CD14-positive monocyte (primary cell): ENCODE results near the gene CACHD1. TPM values are rescaled to one million over a fixed set of nuclear protein-coding genes. Genes with fewer than 3 reads are reported as not detected.

ENCODE experiments used
- DNase-seq, 3 donors: peaks; one replicate each; pipeline ENCODE4 v3.0.0-alpha.2; 2011 to 2022
- H2AFZ ChIP-seq: 2 replicates; pipeline ENCODE4 v1.6.0; 2012; ENCODE audit warnings: mild to moderate bottlenecking, low read depth, low read length, inconsistent platforms; ENCODE audit not compliant: insufficient read depth, poor library complexity, severe bottlenecking
- H3K27ac ChIP-seq, 2 donors: 1 replicate in 1 of 2; 2 replicates in 1 of 2; pipeline ENCODE4 v1.5.1; 2012 to 2013; ENCODE audit warnings: low read length in 2 of 2, control low read depth in 1 of 2, inconsistent platforms in 1 of 2, low read depth in 1 of 2, mild to moderate bottlenecking in 1 of 2
- H3K27me3 ChIP-seq, 2 donors: one replicate each; pipeline versions ENCODE4 v1.6.0 to v1.6.1; 2011 to 2013; ENCODE audit warnings: low read length in 2 of 2; ENCODE audit not compliant: control insufficient read depth in 2 of 2, insufficient read depth in 2 of 2
- H3K36me3 ChIP-seq, 2 donors: replicated peaks in 1 of 2; 1 replicate in 1 of 2; 2 replicates in 1 of 2; pipeline versions ENCODE4 v1.5.1 to v1.6.1; 2012 to 2013; ENCODE audit warnings: low read length in 2 of 2, control low read depth in 1 of 2, inconsistent platforms in 1 of 2, mild to moderate bottlenecking in 1 of 2; ENCODE audit not compliant: insufficient read depth in 2 of 2, control insufficient read depth in 1 of 2
- H3K4me1 ChIP-seq, 2 donors: 1 replicate in 1 of 2; 2 replicates in 1 of 2; pipeline versions ENCODE4 v1.5.1 to v1.6.1; 2012 to 2013; ENCODE audit warnings: low read length in 2 of 2, control low read depth in 1 of 2, inconsistent platforms in 1 of 2, mild to moderate bottlenecking in 1 of 2, moderate library complexity in 1 of 2; ENCODE audit not compliant: insufficient read depth in 2 of 2, control insufficient read depth in 1 of 2
- H3K4me2 ChIP-seq: replicated peaks from 2 replicates; pipeline ENCODE3; 2012; ENCODE audit warnings: low read length, moderate library complexity, mild to moderate bottlenecking; ENCODE audit not compliant: poor library complexity, severe bottlenecking; ENCODE audit errors: extremely low read depth
- H3K4me3 ChIP-seq, 3 experiments: fragments of 200-600 bp in 1 of 3; sonication (generic) in 1 of 3; replicated peaks in 1 of 3; 1 replicate in 2 of 3; 2 replicates in 1 of 3; pipeline ENCODE4 v1.5.1; 2011 to 2013; ENCODE audit warnings: low read length in 3 of 3, mild to moderate bottlenecking in 3 of 3, control low read depth in 2 of 3, low read depth in 2 of 3, inconsistent platforms in 1 of 3, moderate library complexity in 1 of 3
- H3K79me2 ChIP-seq: 2 replicates; pipeline ENCODE4 v1.6.0; 2012; ENCODE audit warnings: mild to moderate bottlenecking, control low read depth, inconsistent platforms, low read length, moderate library complexity; ENCODE audit not compliant: insufficient read depth
- H3K9ac ChIP-seq: 2 replicates; pipeline ENCODE4 v1.6.0; 2017; ENCODE audit warnings: low read length, mild to moderate bottlenecking; ENCODE audit not compliant: insufficient read depth, poor library complexity, severe bottlenecking
- H3K9me3 ChIP-seq, 2 donors: replicated peaks in 1 of 2; 1 replicate in 1 of 2; 2 replicates in 1 of 2; pipeline versions ENCODE4 v1.5.1 to v1.6.1; 2012 to 2013; ENCODE audit warnings: low read length in 2 of 2, control low read depth in 1 of 2; ENCODE audit not compliant: control insufficient read depth in 1 of 2, insufficient read depth in 1 of 2
- H4K20me1 ChIP-seq: 2 replicates; pipeline ENCODE4 v1.6.0; 2012; ENCODE audit warnings: mild to moderate bottlenecking, low read length, control low read depth, moderate library complexity; ENCODE audit not compliant: insufficient read depth
- H3K27ac Mint-ChIP-seq, 7 donors: one replicate each; pipeline ENCODE4 v1.8.0; 2020; ENCODE audit warnings: mild to moderate bottlenecking in 7 of 7, mixed read lengths in 7 of 7, moderate library complexity in 6 of 7, inconsistent platforms in 2 of 7
- H3K27me3 Mint-ChIP-seq, 3 donors: one replicate each; pipeline ENCODE4 v1.8.0; 2021 to 2022; ENCODE audit warnings: low read depth in 3 of 3, mild to moderate bottlenecking in 3 of 3, mixed read lengths in 3 of 3, moderate library complexity in 3 of 3, inconsistent platforms in 1 of 3
- H3K36me3 Mint-ChIP-seq, 2 donors: one replicate each; pipeline ENCODE4 v1.8.0; 2020; ENCODE audit warnings: mixed read lengths in 2 of 2, inconsistent platforms in 1 of 2, mild to moderate bottlenecking in 1 of 2
- H3K4me1 Mint-ChIP-seq: one replicate; pipeline ENCODE4 v1.8.0; 2020; ENCODE audit warnings: mild to moderate bottlenecking, mixed read lengths
- H3K4me3 Mint-ChIP-seq, 2 donors: one replicate each; pipeline ENCODE4 v1.8.0; 2020; ENCODE audit warnings: mild to moderate bottlenecking in 2 of 2, mixed read lengths in 2 of 2, moderate library complexity in 1 of 2
- H3K9me3 Mint-ChIP-seq, 7 donors: one replicate each; pipeline ENCODE4 v1.8.0; 2020 to 2022; ENCODE audit warnings: mixed read lengths in 7 of 7, mild to moderate bottlenecking in 6 of 7, moderate library complexity in 6 of 7, inconsistent platforms in 2 of 7
- WGBS: methylation state at CpG from one replicate; pipeline ENCODE4 v1.1.5; 2013; ENCODE audit warnings: missing lambda C conversion rate; ENCODE audit not compliant: insufficient coverage; 5-methylcytosine and 5-hydroxymethylcytosine counted together
- intact Hi-C, 2 donors: fragments of 100-400 bp; cut with micrococcal nuclease; formaldehyde crosslinking; loops; one replicate each; pipeline versions ENCODE4 v1.15.0 to v1.15.1; 2023
- polyA plus RNA-seq, 3 donors: library from polyadenylated mRNA; depleted of rRNA in 1 of 3; unstranded in 2 of 3; stranded (reverse) in 1 of 3; fragments of 300-500 nt in 2 of 3; fragments of >200 nt in 1 of 3; fragmentation: Illumina TruSeq in 2 of 3; gene quantifications; 1 replicate in 2 of 3; 2 replicates in 1 of 3; pipeline ENCODE4 v1.2.3, GENCODE V29; 2012 to 2021
- TF ChIP-seq, protein P1 (sequence below): fragments of 200-600 bp; IDR thresholded peaks from one replicate; pipeline ENCODE4 v1.8.0; 2022; ENCODE audit warnings: antibody characterized with exemption, mild to moderate bottlenecking

The CACHD1 gene
- polyA plus RNA-seq, 3 donors: 0.12 TPM; not detected in 2

DNA sequence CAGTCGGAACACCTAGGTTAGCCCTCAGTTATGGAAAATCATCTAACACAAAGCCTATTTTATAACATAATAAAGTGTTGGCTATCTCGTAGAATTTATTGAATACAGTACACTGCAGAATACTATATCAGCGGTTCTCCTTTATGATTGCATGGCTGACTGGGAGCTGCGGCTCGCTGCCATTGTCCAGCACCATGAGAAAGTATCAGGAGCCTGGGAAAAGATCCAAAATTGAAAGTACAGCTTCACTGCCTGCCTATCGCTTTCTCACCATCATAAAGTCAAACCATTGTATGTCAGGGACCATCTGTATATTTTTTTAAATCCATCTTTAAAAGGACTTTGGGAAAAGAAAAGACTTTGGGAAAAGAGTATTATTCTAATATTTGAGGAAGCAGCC lies 163.0 kb downstream of the CACHD1 start:
- Histone ChIP-seq H3K4me3 (no peak overlapping the region), H3K4me1 (no peaks in the 10 kb centered on the region), H2AFZ (no peak overlapping the region), H3K9me3 (no peaks in the 10 kb centered on the region), H4K20me1 (no peaks in the 10 kb centered on the region), H3K27ac (no peak overlapping the region), H3K36me3 (no peaks in the 10 kb centered on the region), H3K27me3 (no peaks in the 10 kb centered on the region), H3K9ac (no peak overlapping the region), H3K4me2 (no peak overlapping the region), H3K79me2 (no peaks in the 10 kb centered on the region)
- Mint-ChIP-seq H3K27ac (no peak overlapping the region), H3K36me3 (no peaks in the 10 kb centered on the region), H3K27me3 (peaks cover 0 to 1% (median 0%) of the 10 kb centered on the region in 3 donors), H3K4me3 (no peak overlapping the region), H3K9me3 (no peaks in the 10 kb centered on the region), H3K4me1 (peaks cover 2% of the 10 kb centered on the region)
- intact Hi-C loops: no loop called here
- 83% methylated on average over 2 of the region's 6 CpGs for whole genome bisulfite sequencing
- DNase-seq: no peak
- TF ChIP-seq, protein P1, sequence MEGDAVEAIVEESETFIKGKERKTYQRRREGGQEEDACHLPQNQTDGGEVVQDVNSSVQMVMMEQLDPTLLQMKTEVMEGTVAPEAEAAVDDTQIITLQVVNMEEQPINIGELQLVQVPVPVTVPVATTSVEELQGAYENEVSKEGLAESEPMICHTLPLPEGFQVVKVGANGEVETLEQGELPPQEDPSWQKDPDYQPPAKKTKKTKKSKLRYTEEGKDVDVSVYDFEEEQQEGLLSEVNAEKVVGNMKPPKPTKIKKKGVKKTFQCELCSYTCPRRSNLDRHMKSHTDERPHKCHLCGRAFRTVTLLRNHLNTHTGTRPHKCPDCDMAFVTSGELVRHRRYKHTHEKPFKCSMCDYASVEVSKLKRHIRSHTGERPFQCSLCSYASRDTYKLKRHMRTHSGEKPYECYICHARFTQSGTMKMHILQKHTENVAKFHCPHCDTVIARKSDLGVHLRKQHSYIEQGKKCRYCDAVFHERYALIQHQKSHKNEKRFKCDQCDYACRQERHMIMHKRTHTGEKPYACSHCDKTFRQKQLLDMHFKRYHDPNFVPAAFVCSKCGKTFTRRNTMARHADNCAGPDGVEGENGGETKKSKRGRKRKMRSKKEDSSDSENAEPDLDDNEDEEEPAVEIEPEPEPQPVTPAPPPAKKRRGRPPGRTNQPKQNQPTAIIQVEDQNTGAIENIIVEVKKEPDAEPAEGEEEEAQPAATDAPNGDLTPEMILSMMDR: no peak

DNA sequence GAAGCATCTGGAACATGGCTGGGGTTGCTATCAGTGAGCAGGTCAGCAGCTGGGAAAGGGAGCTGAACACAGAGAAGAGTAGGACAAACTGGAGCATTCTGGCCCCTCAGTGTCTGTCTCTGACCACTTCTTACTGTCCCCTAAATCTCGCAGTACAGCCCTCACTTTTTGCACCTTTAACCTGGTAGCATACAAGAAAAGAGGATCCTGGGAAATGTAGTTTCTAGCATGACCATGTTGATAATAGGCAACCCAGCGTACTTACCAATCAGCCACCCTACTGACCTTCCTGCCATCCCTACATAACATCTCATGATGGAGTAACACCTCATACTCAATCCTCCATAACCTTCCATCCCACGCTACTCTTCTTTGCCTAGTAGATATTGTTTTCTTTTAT lies 175.8 kb downstream of the CACHD1 start:
- WGBS: no CpG with 5 or more reads among the region's 3 CpGs
- Mint-ChIP-seq H3K4me1 (no peaks in the 10 kb centered on the region), H3K27ac (no peak overlapping the region), H3K4me3 (no peak overlapping the region), H3K36me3 (no peaks in the 10 kb centered on the region), H3K27me3 (peaks cover 0 to 2% (median 0%) of the 10 kb centered on the region in 3 donors), H3K9me3 (no peaks in the 10 kb centered on the region)
- H3K9me3 ChIP-seq: no peaks in the 10 kb centered on the region
- H3K27ac ChIP-seq: no peak overlapping the region
- H3K27me3 ChIP-seq: no peaks in the 10 kb centered on the region
- no peak for DNase-seq
- no peaks in the 10 kb centered on the region for H3K4me1 ChIP-seq
- intact Hi-C loops: no loop called here
- H4K20me1 ChIP-seq: no peaks in the 10 kb centered on the region
- no peak overlapping the region for H2AFZ ChIP-seq
- no peak overlapping the region for H3K4me3 ChIP-seq
- H3K79me2 ChIP-seq: no peaks in the 10 kb centered on the region
- TF ChIP-seq, protein P1: no peak
- no peaks in the 10 kb centered on the region for H3K36me3 ChIP-seq
- H3K4me2 ChIP-seq: no peak overlapping the region
- no peak overlapping the region for H3K9ac ChIP-seq
